Stimulated activated CD8-positive, alpha-beta memory T cell treated with anti-CD3 and anti-CD28 coated beads, Interleukin-7, amount 100 ng/mL, for 24 hours (primary cell): Measurements from ENCODE around the gene RNFT2.

Experiments used
- DNase-seq: peaks from one replicate; pipeline ENCODE4 v3.0.0-alpha.2; 2020; ENCODE audit warnings: low read depth

Gene RNFT2

GRCh38 chr12:116879509-116880212 lies 141.5 kb downstream of the RNFT2 start:
- DNase-seq = no peak

GRCh38 chr12:116880213-116880816 lies 142.2 kb downstream of the RNFT2 start:
- DNase-seq = no peak

- no peak for DNase-seq
These were observed 142.8 kb downstream of the RNFT2 start for GRCh38 chr12:116880817-116881324.

GRCh38 chr12:116881325-116881876 lies 143.3 kb downstream of the RNFT2 start, which contains the start of gene HRK:
Gene HRK (minus strand): TSS chr12:116881441. CDS start chr12:116881307, 134 bp downstream.
- no peak for DNase-seq

GRCh38 chr12:116881877-116882507 lies 143.9 kb downstream of the RNFT2 start:
- DNase-seq = no peak

GRCh38 chr12:116882742-116883141 lies 144.6 kb downstream of the RNFT2 start:
- no peak for DNase-seq

GRCh38 chr12:116884871-116885270 lies 146.8 kb downstream of the RNFT2 start:
- no peak for DNase-seq

- no peak for DNase-seq
These were observed 147.4 kb downstream of the RNFT2 start for GRCh38 chr12:116885491-116885890.

- no peak for DNase-seq
These were observed 149.1 kb downstream of the RNFT2 start for GRCh38 chr12:116887244-116887643.

GRCh38 chr12:116887897-116888296 lies 149.8 kb downstream of the RNFT2 start:
- no peak for DNase-seq

- no peak for DNase-seq
These were observed 152.2 kb downstream of the RNFT2 start for GRCh38 chr12:116890330-116890729.

GRCh38 chr12:116891019-116891418 lies 152.9 kb downstream of the RNFT2 start:
- DNase-seq = no peak

- DNase-seq = no peak
These were observed 154.4 kb downstream of the RNFT2 start for GRCh38 chr12:116892349-116893140.

- no peak for DNase-seq
These were observed 156.8 kb downstream of the RNFT2 start for GRCh38 chr12:116894913-116895312.

- no peak for DNase-seq
These were observed 158.4 kb downstream of the RNFT2 start for GRCh38 chr12:116896411-116896924.

GRCh38 chr12:116897476-116897875 lies 159.4 kb downstream of the RNFT2 start:
- no peak for DNase-seq

GRCh38 chr12:116898669-116899068 lies 160.6 kb downstream of the RNFT2 start:
- no peak for DNase-seq

GRCh38 chr12:116901612-116902011 lies 163.5 kb downstream of the RNFT2 start:
- no peak for DNase-seq
